HCT116 (cell line): ENCODE data around the gene DENND4C. TPM values are rescaled to one million over a fixed set of nuclear protein-coding genes. Genes with fewer than 3 reads are reported as not detected.

Source experiments
- ATAC-seq: fragments of 200-7000 bp; cut with Tn5 transposase; 2 replicates; pipeline ENCODE4 v1.9.1; 2020; ENCODE audit warnings: mild to moderate bottlenecking, moderate library complexity
- BruUV-seq: library from RNA; stranded (reverse); fragments of 400-500 nt; replicated peaks from 2 replicates; lab custom pipeline; 2021; lab: Mats Ljungman, UMichigan
- CTCF ChIA-PET: fragments of 300-600 bp; sonication (Branson Sonifier 250); formaldehyde crosslinking; loops from one replicate; lab custom pipeline; 2021; ENCODE audit warnings: antibody characterized with exemption; lab: Charles Lee
- POLR2A ChIA-PET: fragments of 300-600, 350-600 bp; sonication (Branson Sonifier 250); formaldehyde crosslinking; loops from one replicate; lab custom pipeline; 2021; ENCODE audit warnings: antibody characterized with exemption; lab: Charles Lee
- RAD21 ChIA-PET, 2 experiments: fragments of 300-600 bp; sonication (Branson Sonifier 250); formaldehyde crosslinking; loops; one replicate each; lab custom pipeline; 2023; ENCODE audit warnings: low total read pairs in 2 of 2; ENCODE audit not compliant: uncharacterized antibody in 2 of 2, unreplicated experiment in 2 of 2, low non-redundant PET in 1 of 2; lab: Charles Lee
- DNase-seq: peaks from one replicate; pipeline ENCODE4 v3.0.0-alpha.2; 2010; ENCODE audit warnings: low read depth, low spot score
- H2AFZ ChIP-seq: fragments of 200-600 bp; shearing (Covaris generic), sonication (generic); 2 replicates; pipeline ENCODE4 v1.6.1; 2017; ENCODE audit warnings: low read depth, mixed run types, mixed read lengths, antibody characterized with exemption, low read length; ENCODE audit not compliant: poor library complexity, severe bottlenecking
- H3K27ac ChIP-seq: 2 replicates; pipeline ENCODE4 v1.5.1; 2012; ENCODE audit warnings: low read depth, low read length
- H3K27me3 ChIP-seq: fragments of 200-600 bp; sonication (generic); 2 replicates; pipeline ENCODE4 v1.6.1; 2016; ENCODE audit warnings: mixed run types, low read length, mixed read lengths; ENCODE audit not compliant: insufficient read depth
- H3K36me3 ChIP-seq, 2 experiments: fragments of 200-500 bp in 1 of 2; fragments of 200-600 bp in 1 of 2; sonication (Bioruptor generic) in 1 of 2; sonication (generic) in 1 of 2; 2 replicates each; pipeline versions ENCODE4 v1.5.1 to v1.6.1; 2014 to 2016; ENCODE audit warnings: low read length in 2 of 2, inconsistent platforms in 1 of 2, mixed read lengths in 1 of 2, mixed run types in 1 of 2; ENCODE audit not compliant: insufficient read depth in 2 of 2, control insufficient read depth in 1 of 2
- H3K4me1 ChIP-seq, 2 experiments: fragments of 200-600 bp in 1 of 2; sonication (generic) in 1 of 2; 2 replicates each; pipeline versions ENCODE4 v1.5.1 to v1.6.1; 2012 to 2017; ENCODE audit warnings: low read length in 2 of 2, inconsistent platforms in 1 of 2, mild to moderate bottlenecking in 1 of 2, mixed read lengths in 1 of 2, mixed run types in 1 of 2, moderate library complexity in 1 of 2; ENCODE audit not compliant: insufficient read depth in 2 of 2, control insufficient read depth in 1 of 2
- H3K4me2 ChIP-seq: fragments of 200-600 bp; sonication (generic); 2 replicates; pipeline ENCODE4 v1.6.1; 2017; ENCODE audit warnings: mixed run types, low read length, mixed read lengths
- H3K4me3 ChIP-seq, 2 experiments: fragments of 200-600 bp in 1 of 2; sonication (generic) in 1 of 2; replicated peaks in 1 of 2; 2 replicates each; pipeline ENCODE4 v1.5.1; 2011 to 2016; ENCODE audit warnings: low read length in 2 of 2, control low read depth in 1 of 2, low read depth in 1 of 2, mild to moderate bottlenecking in 1 of 2, mixed read lengths in 1 of 2, mixed run types in 1 of 2
- H3K79me2 ChIP-seq: fragments of 200-600 bp; sonication (generic); 2 replicates; pipeline ENCODE4 v1.6.1; 2017; ENCODE audit warnings: mild to moderate bottlenecking, mixed run types, low read length, moderate library complexity, mixed read lengths; ENCODE audit not compliant: insufficient read depth
- H3K9ac ChIP-seq: fragments of 200-600 bp; sonication (generic); 2 replicates; pipeline ENCODE4 v1.6.1; 2016; ENCODE audit warnings: low read length, mixed read lengths
- H3K9me2 ChIP-seq: fragments of 200-600 bp; sonication (generic), shearing (Covaris generic); 2 replicates; pipeline ENCODE4 v1.6.1; 2017; ENCODE audit warnings: mixed run types, mild to moderate bottlenecking, moderate library complexity; ENCODE audit not compliant: insufficient read depth
- H3K9me3 ChIP-seq, 2 experiments: fragments of 200-500 bp in 1 of 2; fragments of 200-600 bp in 1 of 2; sonication (Bioruptor generic) in 1 of 2; sonication (generic) in 1 of 2; 2 replicates each; pipeline ENCODE4 v1.6.1; 2014 to 2017; ENCODE audit warnings: low read length in 2 of 2, mixed read lengths in 2 of 2, inconsistent platforms in 1 of 2, low read depth in 1 of 2, mild to moderate bottlenecking in 1 of 2, mixed run types in 1 of 2, moderate library complexity in 1 of 2; ENCODE audit not compliant: control insufficient read depth in 1 of 2, insufficient read depth in 1 of 2
- H4K20me1 ChIP-seq: fragments of 200-600 bp; sonication (generic), shearing (Covaris generic); 2 replicates; pipeline ENCODE4 v1.6.1; 2017; ENCODE audit warnings: mixed run types, mild to moderate bottlenecking, moderate library complexity; ENCODE audit not compliant: insufficient read depth
- ATF3 ChIP-seq: IDR thresholded peaks from 2 replicates; pipeline ENCODE4 v1.6.1; 2012
- CEBPB ChIP-seq: IDR thresholded peaks from 2 replicates; pipeline ENCODE4 v1.6.1; 2012; ENCODE audit warnings: low read depth
- CTCF ChIP-seq, 3 experiments: fragments of 200-600 bp in 1 of 3; sonication (generic) in 1 of 3; IDR thresholded peaks in 2 of 3; conservative IDR thresholded peaks in 1 of 3; 2 replicates each; pipeline ENCODE4 v1.5.1; 2012 to 2017; ENCODE audit warnings: low read depth in 2 of 3, low read length in 2 of 3, antibody characterized with exemption in 1 of 3, borderline replicate concordance in 1 of 3, control low read depth in 1 of 3, mild to moderate bottlenecking in 1 of 3, mixed read lengths in 1 of 3, mixed run types in 1 of 3, moderate library complexity in 1 of 3; ENCODE audit not compliant: insufficient read depth in 1 of 3
- EGR1 ChIP-seq: IDR thresholded peaks from 2 replicates; pipeline ENCODE4 v1.6.1; 2012; ENCODE audit warnings: low read depth
- EZH2 ChIP-seq: fragments of 200-600 bp; sonication (generic); IDR thresholded peaks from 2 replicates; pipeline ENCODE4 v1.6.1; 2017; ENCODE audit warnings: antibody characterized with exemption, mixed run types
- FOSL1 ChIP-seq: IDR thresholded peaks from 2 replicates; pipeline ENCODE4 v1.6.1; 2012; ENCODE audit warnings: low read depth
- POLR2A ChIP-seq: IDR thresholded peaks from 2 replicates; pipeline ENCODE4 v1.7.0; 2011; ENCODE audit warnings: borderline replicate concordance; ENCODE audit not compliant: insufficient read depth, insufficient read length; ENCODE audit errors: extremely low read depth
- RAD21 ChIP-seq: IDR thresholded peaks from 2 replicates; pipeline ENCODE4 v1.6.1; 2012; ENCODE audit warnings: low read depth, mild to moderate bottlenecking
- REST ChIP-seq: IDR thresholded peaks from 2 replicates; pipeline ENCODE4 v1.6.1; 2012; ENCODE audit warnings: low read depth
- SIN3A ChIP-seq: IDR thresholded peaks from 2 replicates; pipeline ENCODE4 v1.6.1; 2012; ENCODE audit warnings: low read depth
- SP1 ChIP-seq: IDR thresholded peaks from 2 replicates; pipeline ENCODE4 v1.6.1; 2012; ENCODE audit warnings: low read depth
- SRF ChIP-seq: IDR thresholded peaks from 2 replicates; pipeline ENCODE4 v1.6.1; 2012; ENCODE audit warnings: low read depth
- YY1 ChIP-seq: IDR thresholded peaks from 2 replicates; pipeline ENCODE4 v1.6.1; 2011; ENCODE audit warnings: low read length, low read depth, moderate library complexity, mild to moderate bottlenecking; ENCODE audit not compliant: insufficient replicate concordance; ENCODE audit errors: extremely low read depth
- ZBTB33 ChIP-seq: IDR thresholded peaks from 2 replicates; pipeline ENCODE4 v1.6.1; 2011; ENCODE audit warnings: mild to moderate bottlenecking, low read length, moderate library complexity; ENCODE audit not compliant: insufficient replicate concordance; ENCODE audit errors: extremely low read depth
- ZFX ChIP-seq: fragments of 450-650 bp; IDR thresholded peaks from 2 replicates; pipeline ENCODE4 v1.6.1; 2017
- ZNF274 ChIP-seq: fragments of 200-500 bp; sonication (Bioruptor generic); IDR thresholded peaks from 2 replicates; pipeline ENCODE4 v1.6.1; 2014; ENCODE audit warnings: mild to moderate bottlenecking, low read depth, low read length, inconsistent platforms
- intact Hi-C: fragments of 100-400 bp; cut with micrococcal nuclease; formaldehyde crosslinking; loops from 2 replicates; pipeline ENCODE4 v1.10.0; 2022
- total RNA-seq: library from RNA; stranded (reverse); gene quantifications from one replicate; pipeline ENCODE4 v1.2.1, GENCODE V29; 2021; ENCODE audit not compliant: unreplicated experiment

Gene DENND4C
- total RNA-seq, 1 experiment from 2014 or later, result 20.9 TPM

- Histone ChIP-seq H3K27ac (no peak overlapping the region; the same call in 1 of the 2 replicates), H3K36me3 (peaks cover 48 to 58% of the 10 kb centered on the region in 2 experiments), H3K9ac (no peak overlapping the region), H2AFZ (no peak overlapping the region), H3K4me1 (peaks cover 2 to 12% of the 10 kb centered on the region in 2 experiments; a peak in 2 of 4 replicates), H3K9me2 (no peaks in the 10 kb centered on the region), H3K79me2 (peaks cover 34% of the 10 kb centered on the region), H3K9me3 (no peaks in the 10 kb centered on the region), H3K4me3 (no peak overlapping the region), H4K20me1 (peaks cover 24% of the 10 kb centered on the region), H3K4me2 (no peak overlapping the region), H3K27me3 (no peaks in the 10 kb centered on the region)
- BruUV-seq, result no TSS peak
- intact Hi-C loops, result no loop called here
- POLR2A ChIA-PET, result interaction anchor here (1.2 kb wide), 3 partner anchors 9 to 33 kb away, joined by 3 to 5 read pairs (median 3); partner anchors contain the start of gene ACER2
- RAD21 ChIA-PET, result interaction anchor here in 1 of 2 experiments (0.6 kb wide), 1 partner anchor 119 kb away, joined by 5 read pairs; no protein-coding TSS in a partner anchor
- CTCF ChIA-PET, result no interaction called here
- DNase-seq, result no peak
- ATAC-seq, result no peak
- TF ChIP-seq ZFX (no peak), YY1 (no peak), EZH2 (no peak), RAD21 (no peak), ATF3 (no peak), REST (no peak), SP1 (no peak), ZBTB33 (no peak), CEBPB (no peak), POLR2A (no peak), EGR1 (no peak), ZNF274 (no peak), SIN3A (no peak), CTCF (IDR thresholded peaks at IDR 0.05 in 2 of 3, conservative IDR thresholded peaks at IDR 0.05 in 1 of 3; ENCODE audit: borderline replicate concordance in 1 of 3, insufficient read depth in 1 of 3, low read depth in 2 of 3, low read length in 2 of 3) (no peak), SRF (no peak), FOSL1 (no peak)
Observed at GRCh38 chr9:19375538-19375937, 145.0 kb downstream of the DENND4C start.
